Measurements from ENCODE around the gene C10orf90.

C10orf90 gene, protein sequence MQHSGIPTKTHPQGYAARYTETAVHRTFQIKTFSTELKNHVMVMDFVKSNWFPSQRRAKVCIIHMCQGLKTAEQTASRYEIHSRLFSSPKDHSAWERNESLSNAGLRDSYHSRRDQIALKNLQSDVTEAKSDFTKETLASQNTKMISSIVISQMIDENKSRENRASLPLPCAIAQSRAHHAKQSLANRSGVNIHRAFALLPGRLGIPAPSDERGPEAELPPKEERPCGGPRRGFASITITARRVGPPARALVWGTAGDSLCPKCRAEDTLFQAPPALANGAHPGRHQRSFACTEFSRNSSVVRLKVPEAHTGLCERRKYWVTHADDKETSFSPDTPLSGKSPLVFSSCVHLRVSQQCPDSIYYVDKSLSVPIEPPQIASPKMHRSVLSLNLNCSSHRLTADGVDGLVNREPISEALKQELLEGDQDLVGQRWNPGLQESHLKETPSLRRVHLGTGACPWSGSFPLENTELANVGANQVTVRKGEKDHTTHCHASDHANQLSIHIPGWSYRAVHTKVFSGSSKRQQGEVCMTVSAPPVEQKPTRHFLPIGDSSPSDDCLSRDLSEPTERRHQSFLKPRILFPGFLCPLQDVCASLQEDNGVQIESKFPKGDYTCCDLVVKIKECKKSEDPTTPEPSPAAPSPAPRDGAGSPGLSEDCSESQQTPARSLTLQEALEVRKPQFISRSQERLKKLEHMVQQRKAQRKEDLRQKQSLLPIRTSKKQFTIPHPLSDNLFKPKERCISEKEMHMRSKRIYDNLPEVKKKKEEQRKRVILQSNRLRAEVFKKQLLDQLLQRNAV

DNA sequence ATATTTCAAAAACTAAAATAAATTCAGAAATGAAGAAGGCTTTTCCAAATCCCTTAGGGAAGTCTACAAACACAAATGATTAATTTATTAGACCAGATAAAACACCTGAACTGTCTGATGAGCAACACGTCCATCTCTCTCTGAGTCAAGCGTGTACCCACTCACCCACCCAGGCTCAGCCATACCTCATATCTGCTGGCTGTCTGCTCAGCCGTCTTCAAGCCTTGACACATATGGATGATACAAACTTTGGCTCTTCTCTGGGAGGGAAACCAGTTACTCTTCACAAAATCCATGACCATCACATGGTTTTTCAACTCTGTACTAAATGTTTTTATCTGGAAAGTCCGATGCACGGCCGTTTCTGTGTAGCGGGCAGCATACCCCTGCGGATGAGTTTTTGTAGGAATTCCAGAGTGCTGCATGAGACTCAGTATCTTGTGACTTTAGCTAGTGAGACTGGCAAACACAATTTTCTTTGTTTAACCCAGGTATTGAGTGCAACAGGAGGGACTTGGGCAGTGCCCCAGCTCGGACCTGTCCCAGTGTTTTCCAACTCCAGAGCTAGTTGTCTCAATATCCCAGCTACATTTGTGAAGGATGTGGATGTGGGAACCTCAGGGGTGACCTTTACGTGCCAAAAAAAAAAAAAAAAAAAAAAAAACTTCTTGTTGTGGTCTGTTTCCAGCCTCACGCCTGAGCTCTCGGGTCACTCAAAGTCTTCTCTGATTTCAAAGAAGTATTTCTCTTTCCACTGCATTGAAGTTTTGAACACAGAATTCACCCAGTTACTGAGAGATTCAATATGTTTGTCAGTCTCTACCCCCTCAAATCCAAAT, at the start of gene C10orf90:
TSS of gene C10orf90 (minus strand) at position 638 of the 839 bp plus-strand sequence. CDS start at position 425, 213 bp downstream.
- DNase-seq (ENCODE audit: low spot score), result no peak

DNA sequence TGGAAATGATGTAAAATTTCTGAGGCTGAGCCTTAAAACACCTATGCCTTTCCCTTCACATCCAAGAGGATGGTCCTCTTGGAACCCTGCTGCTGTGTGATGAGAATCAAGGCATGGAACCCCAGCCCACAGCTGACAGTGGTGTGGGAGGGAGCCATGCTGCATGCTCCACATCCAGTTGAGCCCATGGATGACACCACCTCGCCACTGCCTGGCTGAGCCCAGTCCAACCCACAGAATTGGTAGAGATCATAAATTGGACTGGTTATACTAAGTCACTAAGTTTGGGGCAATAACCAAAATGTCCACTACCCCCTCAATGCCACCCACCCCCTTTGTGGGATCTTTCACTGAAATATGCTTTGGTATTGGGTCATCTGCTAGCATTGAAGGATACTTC, 45.9 kb upstream of the C10orf90 start:
- no peak for DNase-seq (ENCODE audit: low spot score)

DNA sequence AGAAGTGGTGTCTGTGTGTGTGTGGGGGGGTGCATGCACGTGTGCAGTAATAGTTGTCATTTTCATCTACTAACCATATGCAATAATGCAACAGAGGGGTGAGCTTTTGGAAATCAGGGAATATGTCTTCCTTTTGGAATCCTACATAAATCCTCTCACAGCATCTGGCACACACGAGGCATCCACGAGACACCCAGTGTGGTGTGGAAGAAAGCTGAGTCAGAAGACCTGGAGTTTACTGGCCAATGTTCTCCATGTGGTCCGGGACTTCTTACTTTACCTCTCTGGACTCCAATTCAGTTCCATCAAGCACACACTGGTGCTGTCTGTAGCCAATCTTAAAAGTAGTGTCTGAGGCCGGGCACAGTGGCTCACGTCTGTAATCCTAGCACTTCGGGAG, 43.1 kb upstream of the C10orf90 start:
- DNase-seq (ENCODE audit: low spot score), result no peak

DNA sequence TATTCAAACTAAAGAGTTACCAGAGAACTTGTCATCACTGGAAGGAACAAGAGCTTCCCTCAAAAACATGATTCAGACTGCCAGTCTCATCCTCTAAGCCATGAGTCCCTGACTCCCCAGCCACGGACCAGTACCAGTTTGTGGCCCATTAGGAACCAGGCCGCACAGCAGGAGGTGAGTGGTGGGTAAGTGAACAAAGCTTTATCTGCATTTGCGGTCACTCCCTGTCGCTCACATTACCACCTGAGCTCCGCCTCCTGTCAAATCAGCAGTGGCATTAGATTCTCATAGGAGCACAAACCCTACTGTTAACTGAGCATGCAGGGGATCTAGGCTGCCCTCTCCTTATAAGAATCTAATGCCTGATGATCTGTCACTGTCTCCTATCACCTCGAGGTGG, 42.2 kb upstream of the C10orf90 start:
- no peak for DNase-seq (ENCODE audit: low spot score)

DNA sequence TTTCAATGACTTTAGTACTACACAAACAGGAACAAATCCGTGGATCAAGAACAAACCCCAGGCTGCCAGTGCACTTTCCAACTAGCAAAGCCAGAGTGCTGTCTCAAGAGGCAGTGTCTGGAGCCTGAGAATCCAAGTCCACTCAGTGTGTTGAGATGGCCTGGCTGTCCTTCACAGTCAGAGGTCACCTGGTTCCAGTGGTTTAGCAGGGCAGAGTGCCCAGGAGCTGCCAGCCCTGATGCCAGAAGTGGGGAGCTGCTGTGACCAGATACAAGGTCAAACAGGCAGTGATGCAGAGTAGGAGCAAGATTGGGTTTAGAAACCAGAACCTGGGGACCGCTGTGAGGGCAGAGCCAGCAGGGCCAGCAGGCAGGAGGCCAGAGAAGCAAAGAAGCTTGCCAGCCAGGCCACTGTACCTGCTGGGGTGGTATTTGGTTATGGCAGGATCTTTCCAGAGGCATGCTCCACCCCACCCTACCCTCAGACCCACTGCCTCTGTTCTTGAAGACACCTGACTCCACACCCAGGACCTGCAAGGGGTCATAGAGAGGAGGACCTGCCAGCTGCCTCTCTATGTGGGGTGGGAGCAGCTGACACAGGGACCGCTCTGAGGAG, 35.6 kb upstream of the C10orf90 start:
- DNase-seq (ENCODE audit: low spot score), result no peak

DNA sequence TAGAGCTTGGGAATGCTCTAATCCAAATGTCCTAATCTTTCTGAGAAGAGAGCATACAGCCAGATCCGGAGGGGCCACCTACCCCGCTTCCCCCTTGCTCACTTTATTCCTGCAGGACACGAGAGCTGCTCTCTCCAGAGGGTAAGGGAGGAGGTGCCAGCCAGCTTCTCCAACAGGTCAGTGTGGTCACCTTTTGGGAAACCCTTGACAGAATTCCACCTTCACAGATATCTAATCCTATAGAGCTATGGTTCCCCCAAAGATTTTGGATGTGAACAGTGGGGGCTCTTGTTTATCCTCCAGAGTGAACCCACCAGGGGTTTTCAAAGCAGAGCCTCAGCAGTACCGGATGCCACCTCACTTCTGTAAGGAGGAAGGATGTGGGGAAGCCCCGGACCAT, 34.6 kb upstream of the C10orf90 start:
- DNase-seq (ENCODE audit: low spot score), result no peak

DNA sequence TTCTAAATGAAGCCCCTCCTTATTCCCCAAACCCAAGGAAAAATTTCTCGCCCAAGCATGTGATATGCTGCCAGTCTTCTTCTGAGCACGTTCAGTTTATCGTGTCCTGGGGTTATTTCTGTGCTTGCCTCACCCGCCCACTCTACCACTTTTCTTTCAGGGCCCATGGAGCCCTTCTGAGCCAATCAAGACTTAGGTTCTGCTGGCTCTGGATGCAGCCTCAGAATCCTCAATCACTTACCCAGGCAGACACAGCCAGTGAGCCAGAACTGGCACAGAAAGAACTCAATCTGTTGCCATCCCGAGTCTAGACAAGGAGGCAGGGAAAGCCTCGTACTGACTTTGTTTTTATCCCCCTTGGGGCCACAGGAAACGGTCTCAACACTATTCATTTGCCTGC, 34.2 kb upstream of the C10orf90 start:
- no peak for DNase-seq (ENCODE audit: low spot score)

DNA sequence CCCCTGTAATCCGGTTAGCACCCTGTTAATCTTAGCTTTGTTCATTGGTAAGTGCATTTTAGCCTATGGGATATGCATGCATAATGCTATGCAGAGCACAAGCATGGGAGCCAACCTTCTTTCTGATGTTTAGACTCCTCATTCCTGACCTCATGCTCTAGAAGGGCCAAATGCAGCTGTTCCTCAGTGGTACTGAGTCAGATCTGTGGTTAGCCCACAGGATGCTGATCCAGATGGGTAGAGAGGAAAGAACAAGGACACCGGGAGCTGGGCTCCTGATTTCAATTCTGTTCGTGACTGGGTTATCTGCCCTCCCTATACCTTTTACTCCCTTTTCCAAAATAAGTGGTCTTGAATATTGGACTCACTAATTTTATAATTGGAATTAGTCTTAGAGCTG, 31.7 kb upstream of the C10orf90 start:
- DNase-seq (ENCODE audit: low spot score), result no peak

DNA sequence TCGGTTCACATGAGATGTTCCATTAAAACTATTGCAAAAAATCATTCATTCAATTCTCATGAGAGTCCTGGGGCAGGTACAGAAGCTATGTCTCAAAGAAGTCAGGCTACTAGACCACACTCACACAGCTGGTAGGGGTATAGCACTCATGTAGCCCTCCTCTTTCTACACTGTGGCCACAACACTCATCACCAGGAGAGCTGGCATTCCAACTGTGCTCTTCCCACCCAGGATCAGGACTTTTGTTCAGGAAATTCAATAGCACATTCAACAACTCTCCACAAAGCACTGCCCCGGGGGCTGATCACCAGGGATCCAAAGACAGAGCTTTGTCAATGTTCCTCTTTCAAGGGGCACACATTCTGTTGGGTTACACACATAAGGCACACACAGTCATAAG, 31.0 kb upstream of the C10orf90 start:
- DNase-seq (ENCODE audit: low spot score), result no peak

DNA sequence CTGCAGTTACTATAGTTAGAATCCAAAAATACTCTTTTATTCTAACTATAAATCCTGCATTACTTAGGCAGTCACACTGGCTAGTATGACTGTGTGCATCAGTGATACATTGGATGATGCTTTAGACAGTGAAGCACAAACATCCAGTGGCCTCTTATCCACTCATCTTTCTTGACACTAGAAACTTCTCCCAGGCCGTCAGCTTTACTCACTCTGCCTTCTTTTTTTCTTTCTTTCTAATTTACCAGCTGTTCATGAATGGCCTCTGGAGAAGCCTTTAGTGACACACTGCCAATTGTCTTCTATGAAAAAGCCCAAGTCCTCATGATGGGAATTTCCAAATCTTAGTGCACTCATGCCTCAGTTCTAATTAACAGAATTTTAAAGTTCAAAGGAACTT, 26.2 kb upstream of the C10orf90 start:
- no peak for DNase-seq (ENCODE audit: low spot score)

DNA sequence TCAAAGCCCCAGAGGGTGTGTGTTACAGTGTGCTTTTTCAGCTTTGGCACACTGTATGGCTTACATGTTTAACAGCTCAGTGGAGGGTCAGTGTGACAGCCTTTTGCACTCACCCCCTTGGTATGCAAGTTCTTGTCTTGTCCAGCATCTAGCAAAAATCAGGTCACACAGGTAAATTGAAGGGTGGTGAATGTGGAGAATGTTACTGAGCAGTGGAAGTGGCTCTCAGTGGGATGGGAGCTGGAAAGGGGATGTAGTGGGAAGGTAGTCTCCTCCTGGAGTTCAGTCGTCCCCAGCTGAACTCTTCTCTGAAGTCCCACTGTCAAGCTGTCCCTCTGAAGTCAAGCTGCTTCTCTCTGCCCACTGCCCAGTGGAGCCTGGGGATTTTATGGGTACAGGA, 21.0 kb upstream of the C10orf90 start:
- no peak for DNase-seq (ENCODE audit: low spot score)

DNA sequence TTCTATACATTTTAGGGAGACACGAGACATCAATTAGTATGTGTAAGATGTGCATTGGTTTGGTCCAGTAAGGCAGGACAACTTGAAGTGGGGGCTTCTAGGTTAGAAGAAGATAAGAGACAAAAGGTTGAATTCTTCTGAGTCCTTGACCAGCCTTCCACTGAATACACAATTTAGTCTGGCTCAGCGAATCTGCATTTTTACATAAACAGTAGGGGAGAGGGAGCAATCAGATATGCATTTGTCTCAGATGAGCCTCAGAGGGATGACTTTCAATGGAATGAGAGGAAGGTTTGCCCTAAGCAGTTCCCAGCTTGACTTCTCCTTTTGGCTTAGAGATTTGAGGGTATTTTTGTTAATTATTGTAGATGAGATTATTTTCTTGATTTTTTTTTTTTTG, 20.0 kb upstream of the C10orf90 start:
- DNase-seq (ENCODE audit: low spot score), result no peak

DNA sequence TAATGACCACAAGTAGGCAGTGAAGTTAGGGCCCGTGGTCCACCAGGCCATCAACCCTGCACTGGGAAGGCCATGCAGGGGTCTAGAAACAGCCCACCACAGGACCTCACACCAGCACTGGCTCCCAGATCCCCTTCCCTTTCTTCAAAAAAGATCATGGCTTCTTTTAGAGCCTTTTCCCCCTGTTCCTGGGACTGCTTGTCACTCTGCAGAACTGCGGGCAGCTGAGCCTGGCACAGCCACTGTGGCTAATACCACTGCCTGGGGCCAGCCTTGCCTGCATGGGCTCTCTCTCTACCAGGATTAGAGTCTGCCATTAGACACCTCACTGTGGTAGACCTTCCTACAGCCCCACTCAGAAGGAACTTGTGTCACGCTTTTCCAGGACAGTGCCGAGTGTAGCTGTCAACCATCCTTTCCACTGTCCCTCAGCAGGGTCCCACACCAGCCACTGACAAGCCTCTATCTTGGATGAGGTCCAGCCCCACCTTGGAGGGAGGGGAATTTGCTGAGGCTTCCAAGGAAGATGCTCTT, 19.0 kb upstream of the C10orf90 start:
- no peak for DNase-seq (ENCODE audit: low spot score)

DNA sequence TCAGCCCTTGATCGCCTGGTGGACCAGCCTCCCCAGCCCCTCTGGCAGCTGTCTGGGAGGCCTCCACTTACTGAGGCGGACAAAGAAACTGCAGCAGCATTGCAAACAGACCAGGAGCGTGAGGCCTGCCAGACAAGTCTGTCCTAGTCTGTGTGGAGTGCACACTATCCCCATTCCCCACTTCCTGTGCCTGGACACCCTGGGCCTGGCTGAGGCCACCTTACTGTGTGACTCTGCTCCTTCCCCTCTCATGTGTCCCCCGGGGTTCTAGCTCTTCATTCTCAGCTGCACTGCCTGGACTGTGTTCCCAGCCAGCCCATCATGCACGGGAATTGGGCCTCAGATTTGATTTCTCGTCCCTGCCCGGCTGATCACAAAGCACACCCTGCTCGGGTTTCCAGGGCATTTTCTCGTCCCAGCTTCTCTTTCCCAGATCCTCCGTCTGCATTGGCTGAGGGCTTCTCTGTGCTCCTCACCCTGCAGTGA, 16.7 kb upstream of the C10orf90 start:
- no peak for DNase-seq (ENCODE audit: low spot score)

DNA sequence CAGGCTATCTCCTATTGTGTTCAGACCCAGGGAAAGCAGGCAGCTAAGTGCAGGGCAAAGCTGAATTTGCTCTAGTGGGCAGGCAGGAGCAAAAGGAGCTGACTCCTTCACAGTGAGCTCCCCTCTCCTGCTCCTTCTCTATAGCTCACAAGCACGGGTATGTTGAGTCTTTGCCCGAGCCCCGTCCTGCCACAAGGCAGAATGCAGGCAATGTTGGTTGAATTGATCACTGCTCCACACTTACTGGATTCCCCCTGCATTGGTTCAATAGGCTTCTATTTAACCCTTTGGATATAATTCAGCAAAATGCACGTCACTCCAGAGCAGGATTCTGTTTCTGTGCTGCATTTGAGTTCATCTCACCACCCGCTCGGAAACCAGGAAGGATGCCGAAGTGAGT, 16.2 kb upstream of the C10orf90 start:
- no peak for DNase-seq (ENCODE audit: low spot score)

DNA sequence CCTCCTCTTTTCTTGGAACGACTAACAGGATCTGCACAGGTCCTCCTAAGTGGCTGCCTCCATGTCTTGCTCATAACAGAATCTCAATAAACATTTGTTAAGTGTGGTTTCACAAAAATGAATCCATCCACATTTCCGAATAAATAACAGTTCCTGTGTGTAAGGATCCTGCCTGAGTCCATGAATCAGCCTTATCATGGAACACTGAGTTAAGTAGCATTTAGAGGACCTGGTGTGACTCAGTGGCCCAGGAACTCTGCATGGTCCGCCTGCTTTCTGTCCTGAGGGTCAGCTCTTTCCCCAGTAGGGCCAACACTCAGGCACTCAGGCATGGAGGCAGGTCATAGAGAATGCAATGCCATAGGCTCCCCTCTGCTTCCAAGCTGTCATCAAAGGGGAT, 15.8 kb upstream of the C10orf90 start:
- DNase-seq (ENCODE audit: low spot score), result no peak

DNA sequence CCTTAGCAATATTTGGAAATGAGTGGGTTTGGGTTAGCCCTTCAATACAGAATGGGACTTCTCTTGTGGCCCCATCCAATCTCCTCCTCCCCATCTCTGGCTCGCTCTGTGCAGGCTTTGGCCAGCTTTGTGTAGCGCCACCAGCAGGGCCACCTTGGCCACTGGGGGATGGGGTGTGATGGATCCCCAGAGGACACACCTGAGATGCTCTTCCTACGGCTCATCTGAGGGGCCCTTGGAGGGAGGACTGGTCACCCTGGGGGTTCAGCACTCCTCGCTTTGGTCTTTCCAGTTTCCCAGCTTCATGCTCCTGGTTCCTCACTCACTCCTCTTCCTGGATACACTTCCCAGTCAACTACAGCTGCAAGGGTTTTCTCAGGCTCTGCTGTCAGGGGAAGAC, 15.3 kb upstream of the C10orf90 start:
- DNase-seq (ENCODE audit: low spot score), result no peak

DNA sequence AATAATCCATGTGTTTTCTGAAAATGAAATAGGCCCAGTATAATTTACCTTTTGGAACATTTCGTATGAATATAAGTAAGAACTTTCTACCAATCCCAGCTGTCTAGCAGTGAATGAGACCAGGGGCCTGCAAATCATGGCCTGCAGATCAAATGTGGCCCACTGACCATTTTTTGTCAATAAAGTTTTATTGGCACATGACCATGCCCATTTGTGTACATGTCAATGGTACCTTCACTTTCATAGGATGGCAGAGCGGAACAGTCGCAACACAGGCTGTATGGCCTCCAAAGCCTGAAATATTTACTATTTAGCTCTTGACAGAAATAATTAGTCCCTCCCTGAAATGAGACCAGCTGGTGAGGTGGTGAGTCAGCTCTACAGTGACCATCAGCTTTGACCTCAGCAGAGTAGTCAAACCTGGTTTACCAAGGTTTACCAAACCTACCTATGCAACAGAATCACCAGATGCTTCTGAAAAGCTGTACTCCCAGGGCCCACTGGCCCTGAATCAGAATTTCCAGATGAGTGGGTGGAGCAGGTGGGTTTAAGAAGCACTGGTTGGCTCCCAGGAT, 13.8 kb upstream of the C10orf90 start:
- DNase-seq (ENCODE audit: low spot score), result no peak

DNA sequence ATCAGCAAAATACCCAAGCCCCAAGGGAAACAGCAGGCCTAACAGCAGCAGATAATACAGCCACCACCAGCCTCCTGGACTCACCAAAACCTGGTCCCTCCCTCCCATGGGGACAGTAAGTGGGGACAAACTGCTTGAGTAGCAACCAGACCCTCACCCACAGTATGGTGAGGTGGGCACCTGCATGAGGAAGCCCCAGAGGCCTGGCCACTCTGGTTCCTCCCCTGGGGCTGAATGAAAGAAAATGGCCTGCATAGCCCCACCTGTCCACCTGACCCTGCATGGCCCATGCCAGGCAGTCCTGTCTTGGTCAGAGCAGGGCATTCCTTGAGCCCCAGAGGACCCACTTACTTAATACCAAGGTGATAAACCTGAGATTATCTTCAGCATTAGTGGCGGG, 13.0 kb upstream of the C10orf90 start:
- DNase-seq (ENCODE audit: low spot score), result no peak

DNA sequence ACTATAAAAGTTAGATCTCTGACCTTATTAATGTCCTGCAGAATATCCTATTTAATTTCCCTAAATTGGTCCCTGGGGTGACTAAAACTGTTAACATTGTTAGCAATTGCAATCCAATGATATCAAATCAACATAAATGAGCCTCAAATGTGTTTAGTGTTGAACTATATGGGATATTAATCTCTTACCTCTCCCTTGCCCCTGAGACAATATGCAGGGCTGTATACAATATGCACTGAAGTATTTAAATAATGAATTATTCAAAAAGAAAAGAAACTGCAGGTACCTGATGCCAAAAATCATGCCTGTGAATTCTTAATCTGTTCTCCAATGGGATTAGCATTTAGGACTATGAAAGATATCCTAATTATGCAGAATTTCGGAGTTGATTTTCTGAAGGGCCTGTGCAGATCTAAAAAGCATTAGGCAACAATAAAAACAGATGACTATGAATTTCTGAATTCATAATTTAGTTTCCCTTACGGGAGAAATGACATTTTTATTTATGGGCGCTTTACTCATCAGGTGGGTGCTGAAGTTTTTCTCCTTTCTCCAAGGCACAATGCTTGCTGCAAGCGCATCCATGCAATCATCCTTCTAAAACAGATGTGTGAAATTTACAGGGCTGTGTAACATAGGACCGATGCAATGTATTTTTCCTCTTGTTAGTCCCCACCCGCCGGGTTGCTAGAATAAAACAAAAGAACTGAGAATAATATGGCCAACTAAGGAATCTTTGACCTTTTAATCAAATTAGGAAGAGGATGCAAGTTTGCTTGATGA, 5.4 kb upstream of the C10orf90 start:
- DNase-seq (ENCODE audit: low spot score), result no peak

Data from kidney capillary endothelial cell (primary cell).